NCI-H748 (cell line): ENCODE measurements around the gene FBXO45.
"Not testable (repeated sequence)": the region's sequence is repeated elsewhere in the genome, so short reads cannot be mapped to it uniquely, and the experiment has no call there.

Source experiments
- DNase-seq: peaks from one replicate; lab custom pipeline; 2025; ENCODE audit not compliant: unreplicated experiment; lab: John Stamatoyannopoulos, UW

FBXO45 gene

DNA sequence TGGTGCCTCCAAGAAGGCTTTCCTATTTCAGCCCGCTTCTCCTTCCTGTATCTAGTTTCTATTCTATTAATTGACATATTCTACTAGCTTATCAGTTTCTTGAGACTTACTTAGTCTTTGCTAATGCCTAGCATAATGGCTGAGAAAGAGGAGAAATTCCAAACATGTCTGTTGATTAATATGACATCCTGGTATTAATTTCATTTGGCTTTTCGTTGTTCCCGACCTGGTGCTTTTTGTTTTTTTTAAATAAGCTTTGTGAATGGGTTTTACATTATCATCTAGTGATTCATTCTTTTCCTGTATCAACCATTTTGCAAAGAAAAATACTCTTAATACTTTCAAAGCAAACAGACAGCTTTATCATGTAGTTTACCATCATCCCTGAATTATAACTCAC is 13.2 kb upstream of the FBXO45 start:
- no peak for DNase-seq

DNA sequence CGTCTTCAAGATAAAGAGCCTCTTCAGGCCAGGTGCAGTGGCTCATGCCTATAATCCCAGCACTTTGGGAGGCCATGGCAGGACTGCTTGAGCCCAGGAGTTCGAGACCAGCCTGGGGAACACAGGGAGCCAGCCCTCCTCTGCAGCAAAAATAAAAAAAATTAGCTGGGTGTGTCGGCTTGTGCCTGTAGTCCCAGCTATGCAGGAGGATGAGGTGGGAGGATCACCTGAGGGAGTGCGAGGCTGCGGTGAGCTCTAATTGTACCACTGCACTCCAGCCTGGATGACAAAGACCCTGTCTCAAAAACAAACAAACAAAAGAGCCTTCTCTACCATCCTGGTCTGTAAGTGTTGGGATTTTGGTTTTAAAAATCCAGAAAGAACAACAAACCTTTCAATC is 11.2 kb upstream of the FBXO45 start:
- DNase-seq: no peak

DNA sequence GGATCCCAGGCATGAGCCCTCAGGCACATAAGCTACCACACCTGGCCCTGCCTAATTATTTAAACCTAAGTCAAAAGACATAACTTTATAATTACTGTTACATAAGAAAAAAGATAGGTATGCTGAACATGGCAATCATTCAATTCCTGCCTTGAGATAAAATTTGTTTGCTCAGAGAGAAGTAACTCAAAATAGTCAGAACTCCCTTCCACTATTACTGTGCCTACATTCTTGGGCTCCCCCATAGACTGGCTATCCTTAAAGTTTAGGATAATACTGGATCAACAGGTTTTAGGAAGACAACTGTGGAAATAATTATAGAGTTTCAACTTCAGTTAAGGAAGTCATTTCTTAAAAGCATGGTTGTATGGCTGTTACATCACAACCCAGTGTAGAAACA is 10.0 kb upstream of the FBXO45 start:
- no peak for DNase-seq

DNA sequence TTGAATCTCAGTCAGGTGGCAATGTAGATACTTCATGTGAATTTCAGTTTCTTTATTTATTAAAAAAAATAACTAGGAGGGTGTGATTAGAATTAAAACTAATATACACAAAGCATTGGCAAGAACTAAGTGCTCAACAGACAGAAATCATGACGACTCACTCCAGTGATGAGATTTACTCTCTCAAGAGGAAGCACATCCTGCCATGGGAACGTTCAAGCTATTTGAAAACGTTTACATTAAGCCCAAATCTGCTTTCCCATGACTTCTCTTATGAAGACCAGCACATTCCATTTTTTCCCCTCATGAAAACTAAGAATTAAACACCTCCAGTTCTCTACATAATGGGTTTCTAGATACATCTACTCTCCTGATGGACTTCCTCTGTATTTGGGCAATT is 8.6 kb upstream of the FBXO45 start:
- DNase-seq: no peak

DNA sequence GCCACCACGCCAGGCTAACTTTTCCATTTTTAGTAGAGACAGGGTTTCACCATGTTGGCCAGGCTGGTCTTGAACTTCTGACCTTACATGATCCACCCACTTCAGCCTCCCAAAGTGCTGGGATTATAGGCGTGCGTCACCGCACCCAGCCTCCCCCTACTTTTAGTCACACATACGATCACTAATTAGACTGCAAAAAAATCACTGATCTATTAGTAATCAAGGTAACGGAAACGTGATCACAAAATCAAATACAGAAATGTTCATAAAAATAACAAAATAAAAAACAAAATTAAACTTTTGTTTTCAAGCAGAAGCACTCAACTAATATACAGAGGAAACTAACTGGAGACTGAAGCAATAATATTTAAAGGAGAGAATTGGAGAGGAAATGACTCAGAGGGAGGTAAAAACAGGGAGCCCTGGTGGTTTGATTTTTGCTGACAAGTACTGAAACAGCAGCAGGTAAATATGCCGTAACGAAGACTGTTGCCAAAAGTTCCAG is 4.7 kb upstream of the FBXO45 start:
- DNase-seq: no peak

DNA sequence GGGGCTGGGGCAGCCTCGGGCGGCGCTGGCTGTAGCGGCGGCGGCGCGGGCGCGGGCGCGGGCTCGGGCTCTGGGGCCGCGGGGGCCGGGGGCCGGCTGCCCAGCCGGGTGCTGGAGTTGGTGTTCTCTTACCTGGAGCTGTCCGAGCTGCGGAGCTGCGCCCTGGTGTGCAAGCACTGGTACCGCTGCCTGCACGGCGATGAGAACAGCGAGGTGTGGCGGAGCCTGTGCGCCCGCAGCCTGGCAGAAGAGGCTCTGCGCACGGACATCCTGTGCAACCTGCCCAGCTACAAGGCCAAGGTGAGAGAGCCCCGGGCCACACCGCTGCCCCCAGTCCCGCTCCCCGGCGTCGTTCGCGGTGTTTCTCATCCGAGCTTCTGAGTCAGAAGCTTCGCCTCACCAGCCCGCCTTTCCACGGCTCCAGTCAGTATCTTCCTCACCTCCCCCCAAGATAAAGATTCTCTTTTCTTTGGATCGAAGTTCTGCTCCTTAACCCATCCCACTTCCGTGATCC is 600 bp downstream of the FBXO45 start:
- peak; percentile 62 for DNase-seq

DNA sequence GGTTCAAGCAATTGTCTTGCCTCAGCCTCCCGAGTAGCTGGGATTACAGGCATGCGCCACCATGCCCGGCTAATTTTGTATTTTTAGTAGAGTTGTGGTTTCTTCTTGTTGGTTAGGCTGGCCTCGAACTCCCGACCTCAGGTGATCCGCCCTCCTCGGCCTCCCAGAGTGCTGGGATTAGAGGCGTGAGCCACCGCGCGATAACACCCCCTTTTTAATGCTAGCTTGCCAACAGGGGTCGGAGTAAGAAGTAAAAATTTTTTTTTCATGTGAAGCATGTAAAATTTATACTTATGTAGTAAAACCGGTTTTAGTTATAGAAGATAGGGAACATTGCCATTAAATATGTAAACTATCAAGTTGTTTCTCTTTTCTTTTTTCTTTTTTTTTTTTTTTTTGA is 1.9 kb downstream of the FBXO45 start:
- DNase-seq: not testable (repeated sequence)

DNA sequence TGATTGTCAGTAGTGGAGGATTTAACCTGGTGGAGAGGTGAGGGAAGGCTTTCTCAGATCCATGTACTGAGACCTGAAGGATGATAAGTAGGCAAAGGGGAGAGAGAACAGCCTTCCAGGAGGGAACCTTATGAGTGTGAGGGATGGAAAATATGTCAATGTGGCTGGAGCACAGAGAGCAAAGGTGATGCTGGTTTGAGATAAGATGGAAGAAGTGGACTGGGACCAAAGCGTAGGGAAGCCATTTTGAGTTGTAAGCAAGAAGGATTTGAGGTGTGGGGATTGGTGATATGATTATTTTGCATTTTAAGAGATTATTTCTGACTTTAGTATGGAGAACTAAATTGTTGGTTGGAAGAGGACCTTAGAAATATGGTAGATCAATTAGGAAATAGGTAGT is 3.9 kb downstream of the FBXO45 start:
- no peak for DNase-seq

DNA sequence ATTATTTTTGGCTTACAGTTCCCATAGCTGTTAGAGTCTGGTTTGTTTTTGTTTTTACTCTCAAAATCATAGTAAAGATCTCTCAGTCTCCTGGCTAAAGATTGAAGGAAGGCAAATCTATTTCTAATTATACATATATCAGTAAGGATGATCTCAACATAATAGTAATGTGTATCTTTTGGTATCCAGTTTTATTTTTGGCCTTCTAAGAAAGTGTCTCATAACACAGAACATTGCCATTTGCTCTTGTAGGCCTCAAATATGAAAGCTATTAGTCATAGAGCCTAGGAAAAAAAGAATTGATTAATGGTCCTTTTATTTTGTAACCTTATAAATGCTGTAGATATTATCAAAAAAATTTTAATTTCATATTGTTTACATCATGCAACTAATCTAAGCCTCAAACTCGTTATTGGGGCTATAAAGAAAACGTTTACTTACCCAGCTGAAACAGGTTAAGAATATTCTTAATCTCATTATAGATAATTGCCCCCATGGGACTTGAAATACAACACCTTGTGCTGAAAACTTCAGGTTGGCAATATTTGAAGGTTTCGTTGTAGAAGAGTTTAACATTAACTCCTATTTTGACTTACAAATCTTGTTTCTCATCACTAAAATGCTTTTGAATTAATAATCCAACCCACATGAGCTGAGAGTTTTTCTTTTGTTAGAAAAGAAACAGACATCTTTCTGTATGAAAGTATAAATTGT is 16.7 kb downstream of the FBXO45 start:
- DNase-seq: no peak

DNA sequence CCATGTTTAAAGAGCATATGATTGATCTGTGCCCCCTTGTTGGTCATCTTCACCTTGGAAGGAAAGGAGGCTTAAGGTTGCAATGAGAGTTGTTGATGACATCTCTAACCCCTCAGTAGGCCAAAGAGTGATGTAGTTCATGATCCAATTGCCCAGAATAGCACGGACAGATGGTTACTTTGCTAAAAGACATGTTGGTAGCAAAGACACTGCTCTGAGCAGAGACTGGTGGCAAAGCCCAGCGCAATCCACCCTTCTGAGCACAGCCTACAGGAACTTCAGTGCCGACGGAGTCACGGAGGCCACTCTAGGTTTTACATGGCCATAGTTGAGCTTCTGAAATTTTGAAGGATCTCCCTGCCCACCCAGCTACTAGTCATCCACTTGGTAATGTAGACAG is 21.8 kb downstream of the FBXO45 start:
- no peak for DNase-seq

DNA sequence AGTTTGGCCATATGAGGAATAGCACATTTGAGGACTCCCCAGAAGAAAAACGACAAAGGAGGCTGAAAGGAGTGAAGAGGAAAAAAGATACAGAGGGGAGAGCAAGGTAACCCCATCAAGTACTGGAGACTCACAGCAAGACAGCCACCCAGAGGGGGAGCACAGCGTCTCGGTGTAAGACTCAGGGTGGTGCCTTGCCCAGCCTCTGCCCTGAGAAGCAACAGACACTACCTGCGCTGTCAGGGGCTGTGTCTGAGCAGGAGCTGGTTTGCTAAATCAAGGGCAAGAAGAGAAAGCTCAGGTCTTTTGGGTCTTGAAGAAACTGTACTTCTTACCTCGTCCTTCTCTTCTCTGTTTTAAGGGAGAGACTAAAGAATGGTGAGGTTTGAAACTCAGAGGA is 27.9 kb downstream of the FBXO45 start:
- no peak for DNase-seq

DNA sequence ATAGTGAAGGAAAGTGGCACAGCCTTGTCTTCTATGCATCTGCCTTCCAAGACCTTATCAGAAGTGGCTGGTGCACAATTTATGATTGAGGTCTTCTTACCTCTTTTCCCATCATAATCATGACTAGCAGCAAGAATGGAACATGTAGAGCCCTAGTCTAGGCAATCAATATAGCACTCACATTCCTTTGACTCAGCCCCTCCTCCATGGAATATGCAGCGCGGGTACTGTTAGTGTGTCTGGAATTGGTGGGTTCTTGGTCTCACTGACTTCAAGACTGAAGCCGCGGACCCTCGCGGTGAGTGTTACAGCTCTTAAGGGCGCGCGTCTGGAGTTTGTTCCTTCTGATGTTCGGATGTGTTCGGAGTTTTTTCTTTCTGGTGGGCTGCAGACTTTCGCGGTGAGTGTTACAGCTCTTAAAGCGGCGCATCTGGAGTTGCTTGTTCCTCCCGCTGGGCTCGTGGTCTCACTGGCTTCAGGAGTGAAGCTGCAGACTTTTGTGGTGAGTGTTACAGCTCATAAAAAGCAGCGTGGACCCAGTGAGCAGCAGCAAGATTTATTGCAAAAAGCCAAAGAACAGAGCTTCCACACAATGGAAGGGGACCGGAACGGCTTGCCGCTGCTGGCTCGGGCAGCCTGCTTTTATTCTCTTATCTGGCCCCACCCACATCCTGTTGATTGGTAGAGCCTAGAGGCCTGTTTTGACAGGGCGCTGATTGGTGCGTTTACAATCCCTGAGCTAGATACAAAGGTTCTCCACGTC is 29.7 kb downstream of the FBXO45 start:
- not testable (repeated sequence) for DNase-seq

DNA sequence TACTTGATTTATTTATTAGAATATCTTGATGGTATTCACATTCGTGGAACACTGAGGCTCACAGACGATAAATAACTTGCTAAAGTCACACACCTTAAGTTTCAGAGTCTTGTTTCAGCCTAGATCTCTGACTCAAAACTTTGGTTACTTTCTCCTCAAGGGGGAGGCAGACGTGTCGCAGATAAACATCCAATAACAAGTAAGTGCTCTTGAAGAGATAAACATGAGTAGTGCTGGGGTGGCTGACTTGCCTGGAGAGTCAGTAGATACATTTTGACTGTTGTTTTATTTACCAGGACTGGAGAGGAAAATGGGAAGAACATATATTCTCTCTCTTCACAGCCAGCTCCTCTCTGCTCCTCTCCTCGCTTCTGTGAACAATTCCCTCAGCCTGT is 31.3 kb downstream of the FBXO45 start:
- no peak for DNase-seq

DNA sequence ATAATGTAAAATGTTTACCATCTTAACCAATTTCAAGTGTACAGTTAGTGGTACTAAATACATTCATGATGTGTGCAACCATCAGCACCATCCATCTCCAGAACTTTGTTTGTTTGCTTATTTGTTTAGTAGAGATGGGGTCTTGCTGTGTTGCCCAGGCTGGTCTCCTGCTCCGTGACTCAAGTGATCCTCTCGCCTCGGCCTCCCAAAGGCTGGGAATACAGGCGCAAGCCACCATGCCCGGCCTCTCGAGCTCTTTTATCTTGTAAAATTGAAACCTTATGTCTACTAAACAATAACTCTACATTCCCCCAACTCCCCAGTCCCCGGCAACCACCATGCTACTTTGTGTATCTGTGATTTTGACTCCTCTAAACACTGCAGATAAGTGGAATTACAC is 31.9 kb downstream of the FBXO45 start:
- DNase-seq: no peak

DNA sequence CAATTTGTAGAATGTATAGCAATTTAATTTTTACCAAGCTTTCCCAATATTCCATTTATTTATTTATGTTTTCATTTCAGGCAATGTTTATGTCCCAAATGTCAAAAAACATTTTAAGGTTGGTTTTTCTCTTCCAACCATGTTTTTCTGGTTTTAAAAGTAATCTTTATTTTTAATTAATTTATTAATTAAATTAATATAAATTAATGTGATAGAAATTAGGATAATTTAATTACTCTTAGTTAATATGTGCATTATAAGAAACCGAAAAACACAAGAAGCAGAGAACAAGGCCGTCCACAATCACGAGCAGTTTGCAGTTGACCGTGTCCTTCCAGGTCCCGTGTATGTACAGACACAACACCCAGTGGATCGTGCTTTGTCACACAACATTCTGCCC is 34.2 kb downstream of the FBXO45 start:
- DNase-seq: no peak

DNA sequence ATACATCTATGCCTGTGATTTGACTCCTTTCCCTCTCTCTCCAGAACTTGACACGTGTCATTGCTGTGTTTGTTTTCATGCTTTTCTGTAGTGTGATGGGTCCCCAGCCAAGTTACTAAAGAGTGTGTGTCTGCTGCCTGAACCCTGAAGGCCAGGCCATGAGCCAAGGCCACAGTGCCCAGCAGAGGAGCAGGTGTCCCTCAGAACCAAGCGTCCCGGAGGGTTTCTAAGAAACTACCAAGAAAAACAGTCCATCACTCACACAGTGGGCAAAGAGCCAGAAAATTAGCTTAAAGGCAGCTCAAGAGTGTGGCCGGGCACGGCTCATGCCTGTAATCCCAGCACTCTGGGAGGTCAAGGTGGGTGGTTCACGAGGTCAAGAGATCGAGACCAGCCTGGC is 35.2 kb downstream of the FBXO45 start:
- DNase-seq: no peak

DNA sequence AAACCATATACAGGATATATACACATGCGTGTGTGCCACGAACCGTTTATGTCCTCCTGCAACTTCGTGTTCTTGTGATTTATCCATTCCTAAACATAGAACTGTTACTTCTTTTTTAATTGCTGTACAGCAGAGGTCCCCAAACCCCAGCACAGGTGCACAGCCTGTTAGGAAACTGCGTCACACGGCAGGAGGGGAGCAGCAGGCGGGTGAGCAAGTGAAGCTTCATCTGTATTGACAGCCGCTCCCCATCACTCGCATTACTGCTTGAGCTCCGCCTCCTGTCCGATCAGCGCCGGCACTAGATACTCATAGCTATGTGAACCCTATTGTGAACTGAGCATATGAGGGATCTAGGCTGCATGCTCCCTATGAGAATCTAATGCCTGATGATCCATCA is 36.1 kb downstream of the FBXO45 start:
- peak; percentile 30 for DNase-seq

DNA sequence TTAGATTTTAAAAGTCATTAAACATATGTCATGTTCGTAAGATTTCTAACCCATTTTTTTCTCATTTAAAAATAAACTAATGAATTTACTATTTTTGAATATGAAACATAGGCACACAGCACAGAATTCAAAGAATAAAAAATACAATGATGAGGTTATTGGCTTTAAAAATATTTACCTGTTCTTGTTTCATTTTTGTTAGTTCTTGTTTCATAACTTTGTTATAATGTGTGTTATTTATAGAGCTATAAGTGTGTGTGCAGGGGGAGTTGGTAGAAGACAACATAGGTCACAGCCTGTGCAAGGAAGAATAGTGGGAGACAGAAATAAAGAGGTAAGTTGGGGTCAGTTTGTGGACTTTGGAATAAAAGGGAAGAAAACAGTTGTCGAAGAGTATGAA is 40.2 kb downstream of the FBXO45 start:
- no peak for DNase-seq

DNA sequence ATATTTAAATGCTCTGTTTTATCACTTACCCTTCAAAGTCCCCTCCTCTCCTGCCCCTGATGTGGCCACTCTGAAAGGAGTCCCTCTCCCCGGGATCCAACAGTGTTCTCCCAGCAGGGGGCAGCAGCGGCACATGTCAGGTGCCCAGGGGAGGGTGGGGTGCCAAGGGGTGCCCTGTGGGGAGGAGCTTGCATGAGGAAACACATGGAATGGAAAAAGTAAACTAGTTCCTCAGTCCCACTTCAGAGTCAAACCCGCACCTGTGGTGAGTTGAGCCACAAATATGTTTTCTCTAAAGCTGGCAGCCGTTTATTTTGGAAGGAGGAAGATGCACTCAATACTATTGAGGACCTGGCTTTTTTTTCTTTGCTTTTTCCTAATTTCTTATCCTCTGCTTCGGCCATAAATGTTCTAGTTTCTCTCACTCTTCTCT is 40.9 kb downstream of the FBXO45 start:
- peak; percentile 77 for DNase-seq

DNA sequence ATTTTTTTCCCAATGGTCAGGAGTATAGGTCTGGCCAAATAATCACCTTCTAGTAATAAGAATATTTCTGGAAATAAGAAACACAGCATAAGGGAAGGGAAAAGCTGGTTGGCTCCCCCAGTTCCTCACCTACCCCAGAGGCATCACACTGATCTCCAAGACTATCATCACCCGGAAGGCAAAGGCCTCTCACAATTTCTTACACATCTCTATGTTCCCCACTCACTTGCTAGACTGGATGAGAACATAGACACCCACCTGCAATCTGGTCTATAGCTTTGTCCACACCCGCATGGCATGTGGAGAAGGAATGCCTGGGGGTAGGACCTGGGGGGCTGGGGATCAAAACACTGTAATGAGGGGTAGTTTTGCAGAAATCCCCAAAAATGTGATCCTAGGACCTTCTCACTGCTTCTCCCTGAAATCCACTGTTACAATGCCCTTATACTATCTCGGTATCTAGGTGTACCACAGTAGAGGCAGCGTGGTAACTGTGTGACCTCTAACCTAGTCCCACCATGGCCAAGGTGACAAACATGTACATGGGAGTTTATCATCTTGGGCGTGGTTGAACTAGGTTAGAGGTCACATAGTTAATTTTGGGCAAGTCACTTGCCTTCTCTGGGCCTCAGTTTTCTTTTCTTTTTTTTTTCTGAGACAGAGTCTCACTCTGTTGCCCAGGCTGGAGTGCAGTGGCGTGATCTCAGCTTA is 41.5 kb downstream of the FBXO45 start:
- DNase-seq: no peak

DNA sequence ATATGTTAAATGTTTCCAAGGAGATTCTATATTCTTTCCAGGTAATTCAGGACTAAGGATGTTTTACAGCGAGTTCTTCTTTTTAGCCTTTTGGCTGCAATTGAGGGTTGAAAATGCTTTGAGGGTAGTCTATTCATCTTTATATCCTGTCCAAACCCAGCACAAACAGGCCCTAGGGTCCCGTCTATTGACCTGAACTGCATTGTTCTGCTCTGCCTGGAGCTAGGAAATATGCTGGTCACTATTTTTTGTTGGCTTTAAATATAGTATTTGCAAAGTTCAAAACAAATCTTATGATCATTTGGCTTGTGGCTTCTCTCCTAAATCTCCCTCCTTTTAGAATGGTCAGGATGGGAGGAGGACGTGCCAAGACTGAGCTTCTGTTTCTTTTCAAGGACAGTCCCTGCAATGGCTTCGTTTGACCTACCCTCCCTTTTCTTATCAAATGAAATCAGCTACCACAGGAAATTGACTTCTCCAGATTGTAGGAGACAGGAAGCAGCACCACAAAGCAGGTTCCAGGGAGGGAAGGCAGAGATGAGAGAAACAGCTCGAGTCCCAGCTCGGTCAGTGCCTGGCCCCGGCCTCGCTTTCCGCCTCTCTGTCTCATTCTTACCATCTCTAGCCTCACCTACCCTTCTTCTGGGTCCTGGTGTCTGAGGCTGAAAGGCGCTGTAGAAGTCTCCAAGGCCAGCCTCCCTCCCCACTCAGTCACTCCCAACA is 43.5 kb downstream of the FBXO45 start:
- DNase-seq: no peak
